HS-27A (cell line): ENCODE results near the gene BRWD1.
"Not testable (repeated sequence)": the region's sequence is repeated elsewhere in the genome, so short reads cannot be mapped to it uniquely, and the experiment has no call there.

Source experiments
- DNase-seq: peaks from one replicate; pipeline ENCODE4 v3.0.0-alpha.2; 2012; ENCODE audit warnings: low read depth, missing footprints

The BRWD1 gene

GRCh38 chr21:39282911-39283310 lies 30.5 kb downstream of the BRWD1 start:
- DNase-seq = no peak

DNA sequence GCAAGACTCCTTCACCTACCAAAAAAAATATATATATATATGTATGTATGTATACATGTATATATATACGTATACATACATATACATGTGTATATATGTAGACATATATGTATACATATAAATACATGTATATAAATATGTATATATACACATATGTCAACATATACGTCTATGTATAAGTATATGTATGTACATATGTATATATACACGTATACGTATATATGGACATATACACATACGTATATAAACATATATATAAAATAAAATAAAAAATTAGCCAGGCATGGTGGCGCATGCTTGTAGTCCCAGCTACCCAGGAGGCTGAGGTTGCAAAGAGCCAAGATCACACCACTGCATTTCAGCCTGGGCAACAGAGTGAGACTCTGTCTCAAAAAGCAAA lies 31.6 kb downstream of the BRWD1 start:
- no peak for DNase-seq

- DNase-seq = no peak
These were observed 32.2 kb downstream of the BRWD1 start for GRCh38 chr21:39281207-39281606.

GRCh38 chr21:39269620-39270019 lies 43.8 kb downstream of the BRWD1 start:
- no peak for DNase-seq

- no peak for DNase-seq
These were observed 47.8 kb downstream of the BRWD1 start for GRCh38 chr21:39265603-39266002.

DNA sequence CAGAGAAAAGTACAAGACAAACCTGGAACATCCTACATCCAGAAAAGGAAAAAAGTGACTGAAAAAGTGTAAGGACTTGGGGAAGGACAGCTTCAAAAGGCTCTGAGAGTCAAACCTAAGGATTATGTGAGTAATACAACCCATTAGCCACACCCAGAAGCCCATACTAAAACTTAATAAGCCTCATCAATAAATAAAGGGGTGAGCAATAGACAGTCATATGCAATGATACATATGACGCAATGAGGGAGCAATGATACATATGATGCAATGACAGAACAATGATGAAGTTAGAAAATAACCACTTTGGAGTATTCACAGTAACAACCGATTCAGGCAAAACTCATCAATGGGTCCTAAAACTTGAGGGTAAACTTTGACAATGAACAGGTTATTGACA lies 50.1 kb downstream of the BRWD1 start:
- no peak for DNase-seq

DNA sequence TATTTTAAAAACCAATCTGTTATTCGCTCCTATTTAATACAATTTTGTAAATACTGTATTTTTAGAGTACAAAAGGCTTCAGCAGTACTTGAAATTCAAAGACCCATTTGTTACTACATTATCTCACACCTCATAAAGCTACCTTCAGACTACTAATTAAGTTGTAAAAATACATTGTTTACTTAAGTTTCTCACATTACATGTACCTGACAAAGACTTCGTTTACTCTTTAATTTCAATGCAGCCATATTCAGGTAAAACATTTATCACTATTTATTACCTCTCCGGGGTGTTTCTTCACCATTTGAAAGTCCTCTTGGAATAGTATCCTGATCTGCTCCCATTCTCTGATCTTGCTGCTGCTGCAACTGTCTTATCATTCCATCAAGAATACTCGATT lies 55.2 kb downstream of the BRWD1 start:
- DNase-seq = no peak

DNA sequence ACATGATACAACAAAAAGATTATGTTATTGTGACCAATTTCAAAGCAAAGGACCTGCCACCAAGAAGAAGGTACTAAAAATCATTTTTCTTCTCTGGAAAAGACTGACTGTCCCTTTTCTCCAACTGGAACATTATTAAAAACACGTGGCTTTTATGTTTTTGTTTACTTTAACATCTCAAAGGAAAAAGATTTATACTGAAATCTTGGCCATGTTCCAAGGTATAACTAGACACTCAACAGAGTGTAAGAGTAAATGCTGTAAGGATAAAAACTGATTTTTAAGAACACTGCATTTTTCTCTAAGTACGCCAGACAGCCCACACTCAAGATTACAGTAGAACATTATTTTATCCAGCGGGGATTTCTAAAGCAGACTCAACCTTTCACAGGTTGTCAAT lies 62.1 kb downstream of the BRWD1 start:
- DNase-seq = no peak

DNA sequence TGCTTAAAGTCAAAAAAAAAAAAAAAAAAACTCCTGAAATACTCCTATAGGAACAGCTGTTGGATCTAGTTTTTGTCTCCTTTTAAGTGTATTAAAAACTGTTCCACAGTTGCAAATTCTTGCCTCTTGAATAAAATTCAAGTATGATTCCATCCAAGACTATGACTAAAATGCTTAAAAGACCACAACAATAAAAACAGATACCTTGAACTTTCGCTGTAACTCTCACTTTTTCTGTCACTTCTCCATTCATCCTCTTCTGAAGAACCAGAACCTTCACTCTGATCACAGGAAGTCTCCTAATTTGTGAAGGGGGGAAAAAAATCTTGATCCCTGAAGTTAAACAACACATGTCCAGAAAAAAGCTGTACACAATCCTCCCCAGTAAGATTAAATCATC lies 75.2 kb downstream of the BRWD1 start:
- DNase-seq = no peak

DNA sequence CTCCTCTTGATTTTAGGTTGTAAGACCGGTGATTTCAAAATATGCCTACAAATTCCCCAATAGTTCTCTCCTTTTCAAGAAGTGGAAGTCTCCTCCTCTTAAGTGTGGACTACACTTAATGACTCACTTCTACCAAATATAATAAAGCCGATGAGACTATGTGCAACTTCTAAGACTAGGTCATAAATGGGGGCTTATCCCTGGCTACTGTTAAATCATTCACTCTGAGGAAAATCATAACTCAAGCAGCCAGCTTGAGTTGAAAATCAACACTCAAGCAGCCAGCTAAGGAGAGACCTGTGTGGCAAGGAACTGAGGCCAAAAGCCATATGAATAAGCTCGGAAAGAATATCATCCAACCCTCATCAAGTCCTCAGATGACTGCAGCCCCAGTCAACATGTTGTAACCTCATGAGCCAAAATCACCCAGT lies 80.6 kb downstream of the BRWD1 start:
- DNase-seq = no peak

DNA sequence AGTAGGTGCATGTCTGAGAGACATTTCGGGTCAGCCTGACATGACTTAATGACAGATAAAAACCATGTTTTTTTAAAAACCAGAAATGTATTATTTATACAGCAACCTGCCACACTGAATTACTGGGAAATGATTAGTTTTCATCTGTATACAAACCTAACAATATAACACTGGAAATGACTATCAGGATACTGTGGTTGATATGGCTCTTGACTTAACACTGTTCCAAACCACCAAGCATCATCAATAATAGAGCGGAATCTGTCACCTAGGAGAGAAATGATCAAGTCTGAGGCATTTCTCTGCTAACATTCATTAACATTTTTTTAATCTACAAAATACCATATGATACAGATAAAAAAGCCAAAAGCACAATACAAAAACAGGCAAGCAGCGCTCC lies 88.5 kb downstream of the BRWD1 start:
- no peak for DNase-seq

- DNase-seq = no peak
These were observed 91.4 kb downstream of the BRWD1 start for GRCh38 chr21:39221997-39222486.

- DNase-seq = no peak
These were observed 92.0 kb downstream of the BRWD1 start for GRCh38 chr21:39221282-39221996.

- DNase-seq = not testable (repeated sequence)
These were observed 92.6 kb downstream of the BRWD1 start for GRCh38 chr21:39220875-39221274.

- no peak for DNase-seq
These were observed 93.3 kb downstream of the BRWD1 start for GRCh38 chr21:39220150-39220549.

- DNase-seq = no peak
These were observed 95.4 kb downstream of the BRWD1 start for GRCh38 chr21:39218082-39218409.

DNA sequence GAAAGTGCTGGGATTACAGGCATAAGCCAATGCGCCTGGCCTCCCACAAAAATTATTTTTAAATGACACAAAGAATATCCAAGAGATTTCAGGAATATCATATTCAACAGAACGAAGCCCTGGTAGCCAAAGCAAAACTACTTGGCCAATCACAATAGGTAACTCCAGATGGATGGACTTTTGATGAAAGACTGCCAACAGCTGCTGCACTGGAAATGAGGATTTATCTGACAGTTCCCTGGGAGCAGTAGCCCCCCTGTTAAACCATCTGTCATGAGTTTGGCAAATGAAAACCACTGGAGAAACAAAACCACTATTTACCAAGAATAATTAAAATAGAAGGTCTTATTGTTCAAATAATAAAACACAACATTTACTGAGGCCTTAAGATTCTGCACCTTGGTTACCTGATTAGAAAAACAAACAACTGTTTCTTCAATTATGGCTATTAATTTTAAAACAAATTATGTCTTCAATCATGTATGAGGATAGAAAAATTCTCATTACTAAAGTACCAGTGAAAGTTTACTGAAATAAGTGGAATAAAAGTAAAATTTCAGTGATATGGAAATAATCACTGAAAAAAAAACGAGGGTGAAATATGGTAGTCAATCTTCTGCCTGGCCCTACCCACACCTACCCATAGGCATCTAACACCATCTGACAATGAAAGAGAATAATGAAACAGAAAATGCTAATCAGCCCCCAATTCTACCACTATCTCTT lies 95.9 kb downstream of the BRWD1 start:
- no peak for DNase-seq

DNA sequence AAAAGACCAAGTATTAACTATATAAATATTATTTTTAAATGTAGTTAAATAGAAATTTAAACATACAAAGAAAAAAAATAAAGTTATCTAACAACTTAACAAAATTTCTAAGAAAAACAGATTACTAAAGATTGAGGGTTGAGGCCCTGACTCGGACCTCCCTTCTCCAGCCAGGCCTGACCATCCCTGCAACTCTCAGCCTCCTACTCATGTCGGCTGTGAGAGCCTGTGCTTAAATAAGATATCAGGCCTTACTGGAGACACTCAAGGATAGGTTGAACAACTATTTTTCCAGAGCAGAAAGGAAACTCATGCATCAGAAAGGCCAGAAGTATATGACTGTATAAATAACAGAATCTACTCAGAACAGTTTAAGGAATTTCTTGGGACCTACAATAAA lies 97.1 kb downstream of the BRWD1 start:
- no peak for DNase-seq

- no peak for DNase-seq
These were observed 98.4 kb downstream of the BRWD1 start for GRCh38 chr21:39215078-39215477.

GRCh38 chr21:39209334-39209688 lies 104.1 kb downstream of the BRWD1 start:
- no peak for DNase-seq

DNA sequence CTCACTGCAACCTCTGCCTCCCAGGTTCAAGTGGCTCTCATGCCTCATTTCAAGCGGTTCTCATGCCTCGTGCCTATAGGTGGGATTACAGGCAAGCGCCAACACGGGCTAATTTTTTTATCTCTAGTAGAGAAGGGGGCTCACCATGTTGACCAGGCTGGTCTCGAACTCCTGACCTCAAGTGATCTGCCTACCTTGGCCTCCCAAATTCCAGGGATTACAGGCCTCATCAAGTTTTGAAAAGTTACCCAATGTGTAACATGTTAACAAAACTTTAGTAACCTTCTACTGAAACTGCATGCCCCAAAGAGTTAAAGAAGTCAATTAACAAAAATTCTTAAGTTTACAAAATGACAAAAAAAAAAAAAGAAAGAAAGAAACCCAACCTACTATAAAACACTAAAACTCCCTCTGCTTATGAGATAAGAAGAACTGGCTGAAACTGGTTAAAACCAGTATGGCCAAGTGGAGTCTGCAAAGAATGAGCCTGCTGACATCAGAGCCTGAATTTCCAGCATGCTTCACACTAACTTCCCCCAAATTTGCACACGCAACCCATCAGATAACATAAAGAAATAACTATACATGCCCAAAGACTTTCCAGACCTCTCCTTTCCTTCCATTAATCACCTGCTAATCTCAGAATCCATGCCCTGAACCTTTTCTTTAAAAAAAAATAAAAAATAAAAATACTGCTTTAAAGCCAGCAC lies 104.7 kb downstream of the BRWD1 start:
- DNase-seq = no peak

GRCh38 chr21:39204134-39204533 lies 109.3 kb downstream of the BRWD1 start:
- DNase-seq = no peak

GRCh38 chr21:39198800-39199199 lies 114.6 kb downstream of the BRWD1 start:
- no peak for DNase-seq
